Measurements from ENCODE around the gene ZFP3. TPM values are rescaled to one million over a fixed set of nuclear protein-coding genes. Genes with fewer than 3 reads are reported as not detected.
A peak's percentile ranks its signal among the peaks of the same experiment; 100 is the strongest.
"Not testable (repeated sequence)": the region's sequence is repeated elsewhere in the genome, so short reads cannot be mapped to it uniquely, and the experiment has no call there.

Gene ZFP3
- total RNA-seq, 1 donor from 2014 or later: 1.1 TPM

DNA sequence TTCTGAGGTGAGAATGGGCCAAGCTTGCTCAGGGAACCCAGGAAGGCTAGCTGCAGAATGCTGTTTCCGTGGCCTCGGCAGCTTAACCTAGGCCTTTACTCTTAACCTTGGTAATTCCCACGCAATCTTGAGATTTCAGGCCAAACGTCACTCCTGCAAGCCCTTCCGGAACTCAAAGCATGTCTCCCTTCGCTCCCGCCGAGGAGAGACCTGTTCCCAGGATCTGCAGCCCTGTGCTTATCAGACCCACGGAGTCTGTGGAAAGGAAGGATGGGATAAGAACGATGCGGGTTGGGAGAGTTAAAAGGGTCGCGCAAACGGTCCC is 524 bp upstream of the ZFP3 start:
- no peak for DNase-seq (ENCODE audit: low read depth, low spot score)

GRCh38 chr17:5080591-5080990 is 2.3 kb downstream of the ZFP3 start:
- no peak for DNase-seq (ENCODE audit: low read depth, low spot score)

DNA sequence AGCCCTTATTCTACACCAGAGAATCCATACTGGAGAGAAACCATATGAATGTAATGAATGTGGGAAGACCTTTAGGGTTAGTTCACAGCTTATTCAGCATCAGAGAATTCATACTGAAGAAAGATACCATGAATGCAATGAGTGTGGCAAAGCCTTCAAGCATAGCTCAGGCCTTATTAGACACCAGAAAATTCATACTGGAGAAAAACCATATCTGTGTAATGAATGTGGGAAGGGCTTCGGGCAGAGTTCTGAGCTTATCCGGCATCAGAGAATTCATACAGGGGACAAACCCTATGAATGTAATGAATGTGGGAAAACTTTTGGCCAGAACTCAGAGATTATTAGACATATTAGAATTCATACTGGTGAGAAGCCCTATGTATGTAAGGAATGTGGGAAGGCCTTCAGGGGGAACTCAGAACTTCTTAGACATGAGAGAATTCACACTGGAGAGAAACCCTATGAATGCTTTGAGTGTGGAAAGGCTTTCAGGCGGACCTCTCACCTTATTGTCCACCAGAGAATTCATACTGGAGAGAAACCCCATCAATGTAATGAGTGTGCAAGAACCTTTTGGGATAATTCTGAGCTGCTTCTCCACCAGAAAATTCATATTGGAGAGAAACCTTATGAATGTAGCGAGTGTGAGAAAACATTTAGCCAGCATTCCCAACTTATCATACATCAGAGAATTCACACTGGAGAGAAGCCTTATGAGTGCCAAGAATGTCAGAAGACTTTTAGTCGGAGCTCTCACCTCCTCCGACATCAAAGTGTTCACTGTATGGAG is 14.1 kb downstream of the ZFP3 start:
- DNase-seq (ENCODE audit: low read depth, low spot score): no peak

- DNase-seq (ENCODE audit: low read depth, low spot score): no peak
Measured at GRCh38 chr17:5096731-5097100, 18.4 kb downstream of the ZFP3 start.

DNA sequence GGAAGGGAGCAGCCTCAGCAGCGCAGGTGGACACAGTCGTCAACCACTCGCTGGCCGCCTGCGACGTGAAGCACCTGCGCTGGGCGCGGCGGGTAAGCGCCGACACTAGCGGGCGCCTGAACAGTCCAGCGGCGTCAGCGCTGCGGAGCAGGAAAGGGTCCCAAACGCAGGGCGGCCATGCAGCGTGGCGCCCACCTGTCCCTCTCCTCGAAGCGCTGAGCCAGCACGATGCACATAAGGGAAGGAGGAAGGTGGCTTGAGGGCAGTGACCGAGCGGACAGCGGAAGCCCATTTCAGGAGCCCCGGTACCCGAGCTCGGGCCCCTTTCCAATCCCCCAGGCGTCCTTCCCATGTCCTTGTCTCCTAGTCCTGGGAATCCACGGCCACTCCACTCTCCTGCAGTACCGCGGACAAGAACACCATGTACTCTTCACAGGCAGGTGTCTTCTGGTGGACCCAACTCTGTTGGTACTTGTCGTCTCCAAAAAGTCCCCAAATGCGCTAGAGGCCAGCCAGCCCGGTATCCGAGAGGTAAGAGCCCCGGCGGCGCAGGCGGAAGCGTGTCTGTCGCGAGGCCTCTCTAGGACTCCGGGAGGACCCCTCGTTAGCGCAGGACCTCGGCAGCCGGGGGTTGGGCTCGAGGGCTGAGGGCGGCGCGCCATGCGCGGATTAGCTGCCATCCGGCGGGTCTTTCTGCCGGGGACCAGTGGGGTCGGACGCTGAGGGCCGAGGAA is 19.0 kb downstream of the ZFP3 start:
- DNase-seq (ENCODE audit: low read depth, low spot score): no peak

GRCh38 chr17:5099271-5099670 is 21.0 kb downstream of the ZFP3 start:
- no peak for DNase-seq (ENCODE audit: low read depth, low spot score)

GRCh38 chr17:5100832-5101231 is 22.6 kb downstream of the ZFP3 start:
- DNase-seq (ENCODE audit: low read depth, low spot score): no peak

GRCh38 chr17:5110816-5111215 is 32.5 kb downstream of the ZFP3 start:
- no peak for DNase-seq (ENCODE audit: low read depth, low spot score)

DNA sequence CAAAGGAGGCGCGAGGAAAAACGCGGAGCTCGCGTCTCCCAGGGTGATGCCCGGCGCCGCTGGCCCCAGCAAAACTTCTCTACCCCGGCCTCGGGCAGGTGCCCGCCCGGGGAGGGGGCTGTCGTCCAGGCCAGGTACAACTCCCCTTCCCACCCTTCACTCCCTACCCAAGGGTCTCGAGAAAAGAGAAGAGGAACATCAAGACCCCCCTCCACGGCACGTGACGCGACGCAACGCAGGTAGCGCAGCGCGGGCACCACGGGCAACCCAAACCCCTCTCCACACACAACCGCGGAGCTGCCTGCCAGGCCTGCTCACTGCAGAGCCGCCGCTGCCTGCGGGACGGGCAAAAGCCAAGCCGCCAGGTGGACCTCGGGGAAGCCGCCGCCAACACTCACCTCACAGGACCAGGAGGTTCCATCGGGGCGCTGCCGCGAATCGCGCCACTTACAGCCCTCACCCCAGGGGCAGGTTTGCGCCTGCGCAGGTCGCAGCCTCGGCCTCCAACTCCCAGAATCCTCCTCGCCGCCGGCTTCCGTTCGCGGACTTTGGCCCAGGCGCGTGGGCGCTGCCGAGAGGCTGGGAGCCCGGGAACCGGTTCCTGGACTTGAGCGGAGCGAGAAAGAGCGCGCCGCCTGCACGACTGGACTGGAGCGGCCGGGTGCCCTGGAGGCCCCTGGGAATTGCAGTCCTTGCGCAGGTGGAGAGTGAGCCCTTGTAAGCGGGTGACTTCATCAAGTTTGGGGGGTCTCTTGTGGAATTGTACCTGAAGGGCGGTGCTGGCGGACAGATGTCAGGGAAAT is 33.3 kb downstream of the ZFP3 start, which contains the start of gene ZNF232:
ZNF232 (minus strand) TSS at position 477 of the 803 bp plus-strand sequence; CDS start at position 421, 56 bp downstream.
- DNase-seq (ENCODE audit: low read depth, low spot score): peak; percentile 64

DNA sequence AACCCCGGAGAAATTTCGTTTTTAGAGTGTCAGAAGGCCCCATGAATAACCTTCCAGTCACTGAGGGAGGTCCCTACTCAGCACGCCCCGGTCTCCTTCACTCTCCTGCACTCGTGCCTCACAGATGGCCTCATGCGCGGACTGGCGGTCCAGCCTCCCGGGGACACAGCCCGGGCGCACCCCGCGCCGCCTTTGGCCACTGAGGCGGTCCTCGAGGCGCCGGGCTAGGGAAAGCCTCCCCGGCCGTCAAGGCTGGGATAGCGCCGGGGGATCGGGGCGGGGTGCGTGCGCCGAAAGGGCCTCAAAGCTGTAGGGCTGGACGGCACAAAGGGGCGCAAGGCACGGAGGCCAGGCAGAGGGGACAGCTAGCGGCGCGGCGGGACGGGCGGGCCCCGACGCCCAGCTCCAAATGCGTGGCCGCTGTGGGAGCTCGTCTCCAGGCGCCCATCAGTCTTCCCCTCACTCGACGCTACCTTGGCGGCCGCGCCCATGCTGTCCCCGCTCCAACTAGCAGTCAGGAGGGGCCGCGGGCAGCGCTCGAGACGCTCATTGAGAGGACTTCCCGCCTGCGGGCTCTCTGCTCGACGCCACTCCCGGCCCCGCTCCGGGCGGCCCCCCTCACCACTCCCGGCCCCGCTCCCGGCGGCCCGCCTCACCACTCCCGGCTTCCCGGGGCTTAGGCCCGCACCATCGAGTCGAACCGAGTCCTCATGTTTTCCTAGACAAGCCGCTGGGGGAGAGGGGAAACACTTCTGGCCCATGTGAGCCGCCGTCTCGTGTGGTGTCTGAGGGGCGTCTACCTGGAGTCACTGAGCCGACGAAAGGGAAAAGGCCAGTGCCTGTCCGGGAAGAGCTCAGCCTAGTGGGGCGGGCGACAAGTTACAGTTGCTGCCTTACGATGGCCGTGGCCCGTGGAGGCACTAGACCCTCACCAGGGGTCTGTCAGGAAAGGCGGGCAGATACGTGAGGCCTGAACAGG is 37.7 kb downstream of the ZFP3 start, which contains the start of gene USP6:
USP6 (plus strand) TSS at position 360 of the 979 bp plus-strand sequence. CDS start 14,336 bp downstream, outside the sequence.
- DNase-seq (ENCODE audit: low read depth, low spot score): no peak

- no peak for DNase-seq (ENCODE audit: low read depth, low spot score)
Measured at GRCh38 chr17:5118219-5118618, 40.0 kb downstream of the ZFP3 start.

DNA sequence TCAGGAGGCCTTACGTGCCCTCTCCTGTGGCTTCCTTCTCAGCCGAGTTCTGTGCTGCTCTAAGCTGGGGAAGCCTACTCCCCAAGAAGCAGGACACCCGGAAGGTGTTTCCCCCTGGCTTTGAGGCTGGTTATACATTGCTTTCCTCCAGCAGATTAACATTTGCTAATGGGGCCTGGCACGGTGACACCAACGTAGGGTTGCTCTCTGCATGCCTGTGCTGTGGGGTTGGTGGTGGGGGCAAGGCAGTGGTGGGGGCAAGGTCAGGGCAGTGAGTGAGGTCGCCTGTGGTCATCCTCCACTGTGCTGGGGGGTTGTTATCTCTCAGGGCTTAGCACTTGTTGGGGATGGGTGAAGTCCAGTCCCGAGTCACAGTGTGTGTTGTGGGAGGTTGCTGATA is 41.8 kb downstream of the ZFP3 start:
- no peak for DNase-seq (ENCODE audit: low read depth, low spot score)

DNA sequence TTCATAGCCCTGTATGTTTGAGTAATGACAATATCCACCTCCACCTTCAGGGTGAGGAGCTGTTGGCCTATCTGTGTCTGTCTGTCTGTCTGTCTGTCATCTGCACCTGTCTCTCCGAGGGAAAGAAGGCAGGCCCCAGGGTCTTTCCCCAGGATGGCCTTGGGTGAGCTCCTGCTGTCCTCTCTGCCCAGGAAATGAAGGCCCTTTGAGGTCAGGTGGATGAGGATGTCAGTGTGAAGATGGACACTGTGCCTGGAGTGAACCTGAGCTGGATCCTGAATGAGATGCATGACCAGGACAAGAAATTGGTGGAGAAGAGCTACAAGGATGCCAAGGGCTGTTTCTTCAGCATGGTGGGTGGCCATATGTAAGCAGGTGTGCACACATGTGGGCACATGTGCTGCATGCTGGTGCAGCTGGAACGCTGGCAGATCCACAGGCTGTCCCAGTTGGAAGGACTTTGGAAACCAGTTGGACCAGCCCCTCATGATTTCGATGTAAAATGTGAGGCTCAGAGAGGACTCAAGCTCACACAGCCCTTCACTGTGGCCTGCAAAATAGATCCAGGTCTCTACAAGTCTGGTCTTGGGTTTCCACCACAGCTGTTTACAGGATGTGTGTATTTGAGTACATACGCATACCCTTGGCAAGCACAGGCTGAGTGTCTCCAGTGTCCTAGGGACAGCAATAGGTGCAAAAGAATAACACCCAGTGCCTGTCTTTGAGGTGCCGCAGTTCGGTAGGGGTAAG is 42.3 kb downstream of the ZFP3 start:
- DNase-seq (ENCODE audit: low read depth, low spot score): not testable (repeated sequence)

DNA sequence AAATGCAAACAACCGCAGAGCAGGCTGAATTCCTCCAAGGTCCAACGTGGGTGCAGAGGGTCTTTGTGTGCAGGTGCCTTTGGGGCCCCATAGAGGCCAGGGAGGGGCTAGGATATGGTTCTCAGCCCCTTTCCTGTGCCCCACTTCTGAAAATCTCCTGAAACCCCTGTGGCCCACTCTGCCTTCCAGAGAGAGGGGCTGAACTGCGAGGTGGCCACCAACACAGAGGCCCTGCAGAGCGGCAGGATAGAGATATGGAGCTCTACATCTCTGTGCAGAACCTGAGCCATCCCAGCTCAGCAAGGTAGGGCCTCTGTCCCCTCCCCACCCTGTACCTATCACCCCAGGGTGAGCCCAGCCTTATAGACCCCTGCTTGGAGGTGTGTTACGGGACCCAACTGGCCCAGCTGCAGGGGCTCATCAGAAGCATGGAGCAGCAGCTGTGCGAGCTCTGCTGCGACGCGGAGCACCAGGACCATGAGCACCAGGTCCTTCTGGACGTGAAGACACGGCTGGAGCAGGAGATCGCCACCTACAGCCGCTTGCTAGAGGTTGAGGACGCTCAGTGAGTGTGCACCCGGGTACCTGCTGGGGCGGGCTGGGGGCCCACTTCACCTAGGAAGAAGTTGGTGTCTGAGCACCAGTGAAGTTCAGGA is 43.0 kb downstream of the ZFP3 start:
- DNase-seq (ENCODE audit: low read depth, low spot score): no peak

DNA sequence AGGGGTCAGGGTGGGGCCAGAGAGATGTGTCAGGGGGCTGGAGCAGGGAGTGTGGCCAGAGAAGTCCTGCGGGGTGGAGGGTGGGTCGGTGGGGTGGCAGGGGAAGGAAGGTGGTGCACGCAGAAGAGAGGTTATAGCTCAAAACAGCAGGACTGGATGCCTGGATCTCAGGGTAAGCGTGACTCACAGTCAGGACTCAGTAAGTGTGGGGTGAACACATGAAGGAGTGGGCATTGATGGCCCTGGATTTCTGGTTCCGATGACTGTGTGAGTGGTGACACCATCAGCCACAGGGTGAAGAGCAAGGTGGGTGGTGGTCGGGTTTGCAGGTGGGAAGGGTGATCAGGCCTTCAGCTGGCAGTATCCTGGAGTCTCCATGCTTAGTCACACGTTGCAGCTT is 43.8 kb downstream of the ZFP3 start:
- DNase-seq (ENCODE audit: low read depth, low spot score): not testable (repeated sequence)

DNA sequence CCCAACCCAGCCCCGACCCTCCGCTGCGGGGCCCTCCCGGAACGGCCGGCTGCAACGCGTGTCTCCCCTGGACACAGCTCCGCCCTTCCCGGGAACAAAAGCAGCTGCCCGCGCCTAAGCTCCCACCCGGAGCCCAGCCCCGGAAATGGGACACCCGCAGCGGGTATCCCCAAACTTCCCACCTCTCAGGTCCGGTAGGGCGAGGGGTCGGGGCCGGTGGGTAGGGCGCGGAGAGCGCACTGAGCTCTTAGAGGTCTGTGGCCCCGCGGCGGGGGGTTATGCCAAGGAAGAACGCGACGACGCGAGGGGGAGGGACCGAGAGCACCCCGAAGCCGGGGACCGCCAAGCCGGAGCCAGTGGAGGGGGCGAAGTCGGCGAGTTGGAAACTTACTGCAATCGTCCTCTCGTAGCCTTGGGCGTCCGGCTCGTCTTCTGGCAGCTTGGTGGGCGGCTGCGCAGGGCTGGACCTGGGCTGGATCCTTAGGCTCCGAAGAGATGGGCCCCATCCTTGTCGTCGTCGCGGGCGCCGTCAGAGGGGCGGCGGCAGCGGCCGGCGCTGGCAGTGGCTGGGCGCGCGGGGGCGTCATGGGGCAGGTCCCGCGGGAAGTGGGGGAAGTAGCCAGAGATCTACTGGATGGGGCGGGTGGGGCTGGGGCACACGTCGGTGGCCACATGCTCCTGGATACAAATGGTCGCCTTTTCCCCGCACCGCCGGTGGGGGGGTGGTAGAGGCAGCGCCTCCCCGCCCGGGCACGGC is 44.5 kb downstream of the ZFP3 start:
- DNase-seq (ENCODE audit: low read depth, low spot score): no peak

DNA sequence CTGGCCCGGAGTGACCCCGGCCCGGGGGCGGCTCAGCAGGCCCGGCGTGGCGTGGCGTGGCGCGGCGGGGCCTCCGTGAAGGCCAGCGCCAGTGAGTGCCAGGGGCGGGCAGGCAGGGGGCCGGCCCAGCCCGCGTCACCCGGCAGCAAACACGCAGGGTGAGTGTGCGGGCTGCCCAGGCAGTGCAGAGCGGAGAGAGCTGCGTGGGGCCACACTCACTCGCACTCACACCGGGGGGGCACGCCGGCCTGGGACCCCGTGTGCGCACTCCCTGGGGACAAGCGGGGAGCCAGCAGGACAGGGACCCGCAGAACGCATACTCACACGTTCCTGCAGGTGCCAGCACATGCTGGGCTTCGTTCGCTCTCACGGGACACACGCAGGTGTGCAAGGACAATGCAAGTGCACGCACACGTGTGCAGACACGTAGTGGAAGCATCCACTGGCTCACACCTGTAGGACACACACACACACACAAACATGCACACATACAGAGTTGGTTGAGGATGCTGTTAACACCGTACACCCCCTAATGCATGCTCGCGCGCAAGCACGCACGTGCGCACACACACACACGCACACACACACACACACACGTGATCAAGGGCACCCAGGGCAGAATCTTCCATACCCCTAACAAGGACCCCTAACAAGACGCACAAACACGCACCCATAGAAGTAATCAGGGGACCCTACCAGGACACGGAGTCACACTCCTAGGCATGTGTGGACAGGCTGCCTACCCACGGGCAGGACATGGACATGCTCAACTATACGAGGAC is 45.3 kb downstream of the ZFP3 start:
- no peak for DNase-seq (ENCODE audit: low read depth, low spot score)
